ENCODE data around the gene PIAS1.
"Not testable (repeated sequence)": the region's sequence is repeated elsewhere in the genome, so short reads cannot be mapped to it uniquely, and the experiment has no call there.

PIAS1 gene

DNA sequence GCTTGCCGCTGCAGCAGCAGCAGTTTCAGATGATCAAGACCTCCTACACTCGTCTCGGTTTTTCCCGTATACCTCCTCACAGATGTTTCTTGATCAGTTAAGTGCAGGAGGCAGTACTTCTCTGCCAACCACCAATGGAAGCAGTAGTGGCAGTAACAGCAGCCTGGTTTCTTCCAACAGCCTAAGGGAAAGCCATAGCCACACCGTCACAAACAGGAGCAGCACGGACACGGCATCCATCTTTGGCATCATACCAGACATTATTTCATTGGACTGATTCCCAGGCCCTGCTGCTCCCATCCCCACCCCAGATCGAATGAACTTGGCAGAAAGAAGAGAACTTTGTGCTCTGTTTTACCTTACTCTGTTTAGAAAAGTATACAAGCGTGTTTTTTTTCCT, 133.4 kb downstream of the PIAS1 start:
- no peak for DNase-seq

DNA sequence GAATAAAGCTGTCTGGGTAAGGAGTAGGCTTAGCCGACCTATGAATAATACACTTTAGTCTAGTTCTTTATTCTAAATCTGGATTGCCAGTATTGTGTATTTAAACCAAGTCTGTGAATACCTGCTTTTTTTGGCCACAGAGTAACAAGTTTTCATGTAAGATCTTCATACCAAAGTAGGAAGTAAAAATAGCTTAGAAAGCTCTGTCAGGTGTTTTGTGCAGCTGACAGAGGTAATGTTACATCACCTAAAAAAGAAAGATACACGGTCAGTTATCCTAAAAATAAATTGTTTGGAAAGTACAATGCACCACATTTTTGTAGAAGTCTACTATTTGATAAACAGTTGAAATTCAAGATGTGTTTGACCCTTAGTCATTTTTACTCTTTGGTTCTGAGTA, 134.5 kb downstream of the PIAS1 start:
- no peak for DNase-seq

DNA sequence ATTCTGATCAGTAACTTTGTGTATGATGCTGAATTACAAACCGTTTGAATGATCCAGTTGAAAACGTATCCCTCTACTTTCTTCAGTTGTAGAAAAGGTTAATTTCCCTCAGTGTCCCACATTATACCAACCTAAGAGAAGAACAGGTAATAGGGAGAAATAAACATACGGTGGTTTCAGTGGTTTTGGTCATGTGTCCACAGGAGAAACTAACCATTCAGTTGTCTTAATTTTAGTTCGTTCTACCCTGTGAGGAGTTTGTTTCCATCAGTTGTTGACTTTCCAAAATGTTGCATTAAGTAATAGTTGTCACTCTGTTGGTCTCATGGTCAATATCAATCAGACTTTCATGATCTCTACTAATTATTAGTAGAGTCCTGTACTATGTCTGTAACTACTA, 135.9 kb downstream of the PIAS1 start:
- DNase-seq: no peak

DNA sequence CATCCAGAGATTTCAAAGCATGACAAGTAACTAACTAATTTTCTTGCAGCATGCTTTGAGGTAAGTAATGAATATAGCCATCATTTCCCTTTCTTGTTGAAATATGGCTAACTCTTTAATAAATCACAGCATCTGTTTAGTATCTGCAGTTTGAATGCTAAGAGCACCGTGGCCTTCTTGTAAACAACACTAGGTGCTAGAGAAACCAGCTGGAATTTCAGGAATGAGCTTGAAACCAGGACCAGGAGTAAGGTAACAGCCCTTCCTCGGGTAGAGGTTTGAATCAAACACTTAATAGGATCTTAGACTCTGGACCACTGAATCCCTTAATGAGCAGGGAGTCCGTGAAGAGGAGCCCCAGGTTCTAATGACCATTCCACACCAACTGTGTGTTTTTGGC, 137.4 kb downstream of the PIAS1 start:
- DNase-seq: no peak

DNA sequence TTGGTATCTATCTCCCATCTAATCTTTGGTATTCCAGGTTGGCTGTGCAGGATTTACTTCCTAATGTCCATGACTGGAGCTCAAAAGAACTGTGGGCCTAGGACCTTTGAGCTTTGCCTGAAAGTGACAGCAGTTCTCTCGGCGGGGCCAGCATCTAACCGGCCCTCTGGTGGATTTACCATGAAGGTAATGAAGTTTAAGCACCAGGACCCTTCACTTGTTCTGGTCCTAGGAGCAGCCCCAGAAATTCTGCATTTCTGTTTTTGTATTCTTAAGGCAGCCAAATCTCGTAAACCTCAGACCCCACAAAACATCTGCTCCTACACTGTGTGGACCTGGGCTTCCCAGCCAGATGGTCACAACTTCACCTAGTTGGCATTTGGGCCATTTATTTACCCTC, 138.0 kb downstream of the PIAS1 start:
- no peak for DNase-seq

DNA sequence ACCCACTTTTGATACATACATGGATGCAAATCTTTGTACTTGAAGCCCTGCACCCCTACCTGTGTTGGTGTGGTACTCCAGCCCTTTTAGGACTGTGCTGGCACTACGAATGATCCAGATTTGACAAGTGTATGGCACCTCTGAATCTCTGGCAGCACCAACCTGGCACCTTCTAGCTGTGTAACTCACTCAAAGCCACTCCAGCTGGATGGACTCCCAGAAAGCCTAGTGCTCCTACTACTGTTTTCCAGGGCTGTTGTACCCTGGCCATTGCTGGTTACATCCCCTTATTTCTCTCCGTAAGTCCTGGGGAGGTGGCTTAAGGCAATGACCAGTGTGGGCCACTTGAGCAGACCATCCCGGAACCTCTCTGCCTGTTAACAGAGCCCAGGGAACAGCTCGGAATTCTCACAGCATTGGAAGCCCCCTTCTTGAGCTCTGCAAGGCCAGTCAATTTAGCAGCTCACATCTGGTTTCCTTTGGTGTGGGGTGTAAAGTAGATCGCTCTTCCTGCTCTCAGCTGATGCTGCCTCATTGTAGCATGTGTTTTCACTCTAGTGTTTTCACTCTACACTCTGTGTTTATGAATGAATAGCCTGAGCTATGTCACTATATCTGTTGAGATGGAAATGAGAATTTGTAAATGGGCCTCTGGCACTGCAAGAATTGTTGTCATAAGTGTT, 138.8 kb downstream of the PIAS1 start:
- DNase-seq: no peak

DNA sequence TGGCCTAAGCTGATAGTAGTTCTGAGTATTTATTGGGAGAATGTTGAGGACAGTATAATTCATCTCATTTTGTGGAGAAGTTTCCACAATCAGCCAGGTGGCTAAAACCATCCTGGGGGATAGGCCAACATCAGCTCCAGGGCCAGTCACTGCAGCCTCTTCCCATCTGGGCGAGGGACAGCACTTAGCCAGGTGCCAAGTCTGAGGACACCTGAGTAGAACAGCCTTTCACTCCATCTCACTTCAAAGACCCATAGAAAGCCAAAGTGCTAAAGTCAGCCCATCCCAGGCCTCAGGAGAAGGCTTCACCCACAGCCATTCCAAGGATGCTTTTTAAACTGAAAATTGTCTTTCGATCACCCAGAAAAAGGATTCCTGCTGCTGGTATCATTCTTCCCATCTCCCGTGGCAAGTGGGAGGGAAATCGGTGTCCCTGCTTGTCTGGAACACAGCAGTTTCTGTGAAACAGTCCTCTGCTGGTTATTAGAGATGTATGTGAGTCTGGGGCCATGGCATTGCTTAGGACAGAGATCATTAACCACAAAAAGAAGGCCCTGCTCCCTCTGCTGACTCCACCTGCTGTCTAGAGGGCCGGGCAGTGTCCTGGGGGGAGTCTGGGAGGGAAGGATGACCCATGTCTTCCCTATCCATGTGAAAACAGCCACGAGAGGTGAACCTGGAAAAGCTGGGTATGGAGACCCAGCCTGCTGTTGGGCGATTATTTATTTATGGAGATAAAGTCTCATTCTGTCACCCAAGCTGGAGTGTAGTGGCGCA, 141.4 kb downstream of the PIAS1 start:
- no peak for DNase-seq

DNA sequence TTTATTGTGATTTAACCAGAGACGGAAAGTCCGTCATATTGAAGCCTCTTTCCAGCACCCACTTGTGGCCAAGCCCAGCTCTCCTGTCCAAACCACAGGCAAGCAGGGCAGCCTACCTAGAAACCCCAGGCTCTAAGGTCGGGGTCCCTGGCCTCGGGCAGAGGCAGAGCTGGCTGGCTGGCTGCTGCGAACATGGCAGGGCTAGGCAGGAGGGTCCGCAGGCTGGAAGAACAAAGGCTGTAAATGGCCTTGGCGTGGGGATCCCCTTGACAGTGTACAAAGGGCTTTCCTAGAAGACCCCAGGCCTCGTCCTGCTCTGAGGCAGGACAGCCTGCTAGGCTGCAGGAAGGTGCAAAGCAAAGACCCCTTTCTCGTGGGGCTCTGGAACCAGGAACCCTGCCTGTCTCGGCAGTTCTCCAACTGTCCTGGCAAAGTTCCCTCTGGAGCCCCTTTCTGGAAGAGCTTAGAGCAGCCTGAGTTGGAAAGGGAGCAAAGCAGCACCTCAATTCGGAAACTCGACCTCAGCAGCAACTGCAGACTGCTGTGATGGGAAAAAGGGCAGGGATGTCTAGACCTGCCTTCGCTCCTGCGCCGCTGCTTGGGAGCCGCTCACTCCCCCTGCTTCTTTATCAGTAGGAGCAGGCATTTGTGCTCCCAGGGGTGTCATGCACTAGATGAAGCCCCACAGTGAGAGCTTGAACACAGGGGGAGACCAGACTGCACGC, 142.5 kb downstream of the PIAS1 start:
- no peak for DNase-seq

DNA sequence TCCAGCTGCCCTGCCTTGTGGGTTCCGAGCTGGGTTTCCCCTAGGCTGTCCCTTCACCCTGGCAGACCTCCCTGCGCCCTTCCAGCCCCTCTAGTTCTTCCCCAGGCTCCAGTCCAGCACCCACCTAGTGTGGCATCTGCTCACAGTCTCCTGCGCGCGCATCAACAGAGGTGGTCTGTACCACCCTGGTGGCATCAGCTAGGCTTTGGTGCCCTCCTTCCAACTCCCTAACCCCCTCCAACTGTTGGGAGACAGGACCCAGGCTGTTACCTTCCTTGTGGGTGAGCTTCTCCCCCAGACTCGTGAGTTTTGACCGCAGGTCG, 143.0 kb downstream of the PIAS1 start:
- no peak for DNase-seq

DNA sequence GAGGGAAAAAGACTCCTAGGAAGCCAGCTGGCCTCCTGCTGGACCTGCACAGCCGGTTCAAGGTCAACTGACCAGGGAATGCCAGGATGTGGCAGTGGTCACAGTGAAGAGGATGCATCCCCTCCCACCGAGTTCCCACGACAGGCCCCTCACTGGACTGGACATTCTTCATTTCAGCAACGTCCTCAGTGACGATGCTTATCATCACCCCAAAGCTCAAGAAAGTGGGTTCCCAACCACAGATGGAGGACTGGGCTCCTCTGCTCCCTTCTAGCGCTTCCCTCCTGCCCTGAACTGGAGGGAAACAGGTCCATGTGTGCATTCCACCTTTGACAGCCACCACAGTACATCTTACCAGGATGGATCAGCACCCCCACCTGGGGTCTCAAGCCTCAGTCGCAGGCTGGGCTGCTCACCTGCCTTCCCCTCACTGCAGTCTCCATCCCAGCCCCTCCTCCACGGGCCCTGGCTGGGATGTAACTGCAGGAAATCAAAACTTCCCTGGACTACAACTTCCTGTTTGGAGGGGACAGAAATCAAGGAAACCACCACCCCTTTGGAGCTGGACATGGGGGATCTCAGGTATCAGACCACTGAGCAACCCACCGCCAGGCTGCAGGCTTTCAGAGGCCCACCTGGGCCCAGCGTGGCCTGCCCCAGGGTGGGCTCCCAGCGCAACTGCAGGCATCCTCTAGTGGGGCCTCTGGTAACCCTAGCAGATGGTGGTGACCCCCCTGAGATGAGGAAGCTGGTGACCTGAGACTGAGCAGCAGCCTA, 143.7 kb downstream of the PIAS1 start:
- DNase-seq: no peak

DNA sequence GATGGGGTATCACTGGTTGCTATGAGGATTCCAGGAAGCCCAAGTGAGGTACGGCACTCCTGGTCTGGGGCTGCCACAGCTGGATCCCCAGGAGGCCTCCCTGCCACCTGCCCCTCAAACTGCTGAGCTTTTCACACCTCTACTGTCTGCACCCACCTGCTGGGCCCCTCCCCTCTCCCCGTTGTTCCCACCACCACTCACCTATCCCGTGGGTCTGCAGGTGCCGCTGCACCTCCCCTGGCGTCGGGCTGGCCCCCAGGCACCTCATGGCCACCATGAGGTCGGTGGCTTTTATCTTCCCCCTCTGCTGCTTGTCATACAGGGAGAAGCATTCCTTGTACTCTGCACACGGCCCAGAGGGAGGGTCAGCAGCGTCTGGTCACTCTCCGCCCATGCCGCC, 145.2 kb downstream of the PIAS1 start:
- no peak for DNase-seq

DNA sequence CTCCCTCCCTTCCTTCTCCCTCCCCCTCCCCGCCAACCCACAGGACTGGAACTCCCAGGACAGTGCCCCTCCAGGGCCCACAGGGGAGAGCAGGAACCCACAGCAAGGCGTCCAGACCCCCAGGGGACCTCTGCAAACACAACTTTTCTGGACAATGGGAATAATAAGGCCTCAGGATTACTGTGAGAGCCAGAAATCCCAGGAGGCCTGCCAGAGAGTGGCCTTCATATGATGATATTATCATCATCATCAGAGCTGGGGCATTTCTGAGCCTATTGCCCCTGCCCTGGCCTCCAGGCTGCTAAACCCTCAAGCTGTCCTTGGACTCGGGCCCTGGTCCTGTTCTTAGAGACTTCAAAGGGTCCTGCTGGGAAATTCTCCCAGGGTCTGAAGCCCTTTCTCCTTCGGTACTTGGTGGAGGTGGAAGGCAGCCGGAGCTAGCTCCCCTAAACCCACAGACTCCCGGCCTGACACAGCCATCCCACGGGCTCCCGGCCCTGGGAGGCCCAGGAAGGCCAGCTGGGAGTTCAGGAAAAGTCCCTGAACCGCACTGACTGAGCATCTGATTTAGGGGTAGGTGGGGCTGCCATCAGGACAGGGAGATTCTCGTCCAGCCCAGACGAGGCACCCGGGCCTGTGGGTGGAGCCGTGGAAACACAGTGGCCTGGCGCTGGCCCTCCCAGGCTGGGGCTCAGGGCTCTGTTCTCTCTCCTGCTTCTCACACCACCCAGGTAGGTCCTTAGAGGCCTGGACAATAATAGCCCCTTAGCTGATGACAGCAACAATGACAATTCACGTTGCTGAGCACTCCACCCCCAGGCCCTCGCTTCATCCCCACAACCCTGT, 146.1 kb downstream of the PIAS1 start:
- no peak for DNase-seq

DNA sequence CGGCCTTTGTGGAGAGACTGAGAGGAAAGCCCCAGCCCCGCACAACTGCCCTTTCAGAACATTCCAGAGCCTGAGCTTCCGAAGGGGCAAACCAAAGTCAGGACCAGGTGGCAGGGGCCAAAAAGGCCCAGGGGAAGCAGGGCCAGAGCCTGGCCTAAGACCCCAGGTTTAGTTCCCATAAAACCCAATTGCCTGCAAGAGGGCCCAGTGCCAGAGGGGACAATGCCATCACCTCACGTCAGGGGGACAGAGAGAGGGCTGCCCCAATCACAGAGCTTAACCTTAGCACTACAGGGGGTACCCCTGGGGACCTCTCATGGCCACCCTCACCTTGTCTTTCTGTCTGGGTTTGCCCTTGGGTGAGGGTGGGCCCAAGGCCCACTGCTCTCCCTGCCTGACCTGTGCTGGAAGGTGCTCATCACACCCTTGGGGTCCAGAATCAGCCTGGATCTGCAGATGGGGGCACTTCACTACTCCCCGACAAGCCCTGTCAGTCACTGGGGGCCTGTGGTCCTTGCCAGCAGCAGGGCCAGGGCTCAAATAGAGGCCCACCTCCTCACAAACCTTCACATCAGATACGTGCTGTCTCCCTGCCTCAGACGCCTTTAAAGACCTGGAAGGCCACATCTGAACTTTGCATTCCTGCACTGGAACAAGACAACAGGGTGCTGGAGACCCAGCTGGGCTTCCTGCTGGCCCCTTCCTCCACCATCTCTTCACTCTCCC, 147.2 kb downstream of the PIAS1 start:
- no peak for DNase-seq

DNA sequence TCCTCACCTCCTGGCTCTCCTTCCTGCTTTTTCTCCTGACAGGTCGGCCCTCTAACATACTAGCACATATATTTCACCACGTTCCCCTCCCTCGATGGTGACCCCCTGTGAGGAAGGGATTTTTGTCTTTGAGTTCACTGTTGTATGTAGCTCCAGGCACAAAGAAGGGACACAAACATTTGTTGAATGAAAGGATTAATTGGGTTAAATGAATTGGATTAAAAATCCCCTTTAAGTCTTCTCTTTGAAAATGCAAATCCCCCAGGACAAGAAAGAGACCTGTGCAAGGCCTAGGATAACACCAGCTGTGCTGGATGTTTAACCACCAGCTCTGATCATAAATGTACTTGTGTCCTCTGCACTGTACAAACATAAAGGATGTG, 147.8 kb downstream of the PIAS1 start:
- DNase-seq: no peak

DNA sequence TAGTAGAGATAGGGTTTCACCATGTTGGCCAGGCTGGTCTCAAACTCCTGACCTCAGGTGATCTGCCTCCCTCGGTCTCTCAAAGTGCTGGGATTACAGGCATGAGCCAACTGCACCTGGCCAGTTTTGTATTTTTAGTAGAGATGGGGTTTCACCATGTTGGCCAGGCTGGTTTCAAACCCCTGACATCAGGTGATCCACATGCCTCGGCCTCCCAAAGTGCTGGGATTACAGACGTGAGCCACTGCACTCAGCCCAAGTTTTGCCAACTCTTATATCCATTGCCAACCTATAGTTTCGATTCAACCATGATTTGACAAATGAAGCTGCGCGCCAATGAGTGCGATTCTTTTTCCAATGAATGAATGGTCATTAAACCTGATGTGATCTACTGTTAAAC, 148.9 kb downstream of the PIAS1 start:
- DNase-seq: not testable (repeated sequence)

DNA sequence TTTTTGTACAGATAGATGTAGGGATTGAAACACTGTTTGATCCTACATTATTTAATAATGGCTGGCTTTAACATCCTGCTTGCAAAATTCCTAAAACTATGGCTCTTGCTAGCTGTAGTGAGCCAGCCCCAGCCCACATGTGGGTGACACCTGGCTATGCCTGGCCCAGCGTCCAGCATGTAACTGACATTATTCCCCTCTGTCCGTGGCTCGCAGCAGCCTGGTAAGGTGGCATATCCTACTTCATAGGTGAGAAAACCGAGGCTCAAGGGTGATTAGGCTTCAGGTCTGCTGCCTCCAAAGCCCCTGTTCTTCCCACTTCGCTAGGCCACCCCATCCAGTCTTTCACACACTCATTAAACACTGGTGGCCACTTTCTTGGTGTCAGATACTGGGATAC, 149.4 kb downstream of the PIAS1 start:
- DNase-seq: no peak

DNA sequence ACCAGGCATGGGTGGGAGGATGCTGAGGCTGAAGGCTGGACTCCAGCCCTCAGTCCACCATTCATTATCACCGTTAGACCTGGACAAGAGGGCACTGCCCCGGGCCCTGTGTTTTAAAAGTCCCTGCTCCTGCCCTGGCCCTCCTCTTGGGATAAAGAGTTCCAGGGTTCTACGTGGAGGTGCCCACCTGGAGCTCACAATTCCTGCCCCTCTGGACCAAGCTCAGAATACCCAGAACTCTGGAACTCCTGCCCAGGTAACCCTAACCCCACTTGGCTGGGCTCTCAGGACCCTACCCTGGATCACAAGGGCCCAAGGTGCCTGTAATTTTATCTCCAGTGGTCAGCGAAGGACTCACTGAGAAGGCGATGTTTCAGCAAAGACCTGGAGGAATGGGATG, 149.8 kb downstream of the PIAS1 start:
- DNase-seq: no peak

DNA sequence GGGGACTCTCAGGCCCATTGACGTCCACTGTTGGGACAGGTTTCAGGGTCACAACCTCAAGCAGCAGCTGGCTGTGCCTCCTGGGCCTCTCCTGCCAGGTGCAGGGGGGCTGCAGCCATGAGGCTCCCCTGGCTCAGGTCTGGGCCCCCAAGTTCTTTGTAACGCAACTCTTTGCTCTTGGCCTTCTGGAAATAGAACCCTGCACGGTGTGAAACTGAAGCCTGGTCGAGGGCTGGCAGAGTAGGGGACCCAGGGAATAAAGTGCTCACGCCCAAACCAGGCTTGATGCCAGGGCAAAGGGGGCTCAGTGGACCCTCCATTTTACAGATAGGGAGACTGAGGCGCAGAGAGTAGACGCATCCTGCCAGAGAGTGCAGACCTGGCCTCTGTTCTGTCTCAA, 150.2 kb downstream of the PIAS1 start:
- DNase-seq: no peak

DNA sequence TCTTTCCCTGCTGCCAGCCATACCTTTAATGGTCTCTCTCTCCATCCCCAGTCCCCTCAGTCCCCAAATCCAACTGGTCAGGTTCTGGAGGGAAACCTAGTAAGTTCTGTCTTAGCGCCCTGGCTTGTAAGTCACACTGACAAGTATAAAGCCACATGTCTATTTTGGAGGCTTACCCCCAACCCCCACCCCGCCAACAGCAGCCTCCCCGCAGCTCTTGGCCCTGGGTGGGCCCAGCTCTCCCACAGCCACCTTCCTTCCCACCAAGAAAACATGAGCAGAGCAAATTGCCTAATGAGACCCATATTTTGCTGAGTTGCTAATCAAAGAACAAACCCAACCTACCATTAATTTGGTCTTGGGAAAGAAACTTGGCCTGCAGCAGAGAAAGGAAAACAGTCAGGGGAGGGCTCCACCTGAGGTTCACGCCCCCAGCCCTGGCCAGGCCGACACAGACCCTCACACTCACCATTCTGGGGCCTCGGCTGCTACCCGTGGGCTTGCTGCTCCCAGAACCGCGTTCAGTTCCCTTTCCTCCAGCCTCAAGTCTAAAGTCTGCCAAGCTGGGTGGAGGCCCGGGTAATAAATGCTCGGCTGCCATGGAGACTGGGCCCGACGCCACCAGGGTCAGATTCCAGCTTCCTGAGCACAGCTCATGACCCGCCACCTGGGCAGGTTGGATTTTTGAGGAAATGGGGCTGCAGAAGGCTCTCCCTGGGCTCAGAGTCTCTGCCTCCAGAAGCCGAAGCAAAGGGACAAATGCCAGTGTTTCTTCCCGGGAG, 150.9 kb downstream of the PIAS1 start, which contains the start of gene CALML4:
TSS of gene CALML4 (minus strand) at position 557 of the 782 bp plus-strand sequence. CDS start at position 472, 85 bp downstream.
- DNase-seq: no peak

DNA sequence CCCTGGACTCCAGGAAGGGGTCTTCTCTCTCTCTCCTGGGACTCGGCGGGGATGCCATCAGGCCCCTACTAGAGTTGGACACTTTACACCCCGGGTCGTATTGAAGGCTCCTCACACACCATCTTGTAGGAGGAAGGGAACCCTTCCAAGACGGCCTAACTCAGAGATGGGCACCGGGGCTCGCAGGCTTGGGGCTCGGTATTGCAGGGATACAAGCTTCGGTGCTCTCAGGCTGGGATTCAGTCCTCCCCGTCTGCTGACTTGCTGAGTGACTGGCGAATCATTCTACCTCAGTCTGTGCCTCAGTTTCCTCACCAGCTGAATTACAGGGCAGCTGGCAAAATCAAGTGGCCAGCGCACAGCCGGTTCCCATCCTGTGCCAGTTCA, 151.4 kb downstream of the PIAS1 start:
- no peak for DNase-seq

Measured in NCI-H1930 (cell line).